ENCODE data around the gene PLEKHJ1.

PLEKHJ1 gene

DNA sequence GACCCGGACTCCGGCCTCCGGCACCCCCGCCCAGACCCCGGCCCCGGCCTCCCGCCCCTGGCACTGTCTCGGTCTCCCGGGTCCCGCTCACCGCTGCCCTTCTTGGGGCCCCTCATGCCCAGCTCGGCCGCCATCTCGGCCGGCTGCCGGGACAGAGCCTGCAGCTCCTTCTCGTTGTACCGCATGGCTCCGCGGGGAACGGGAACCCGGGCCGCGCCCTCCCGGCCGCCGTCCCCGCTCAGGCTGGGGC, 140 bp downstream of the PLEKHJ1 start:
- no peak for TF ChIP-seq CTBP1 (IDR thresholded peaks at IDR 0.05; ENCODE audit: borderline replicate concordance)
- TF ChIP-seq HDGF (IDR thresholded peaks at IDR 0.05; ENCODE audit: borderline replicate concordance), result no peak
- TF ChIP-seq LEF1 (IDR thresholded peaks at IDR 0.05; ENCODE audit: borderline replicate concordance), result no peak
- TF ChIP-seq L3MBTL2 (conservative IDR thresholded peaks at IDR 0.05), result no peak
- no peak for TF ChIP-seq TARDBP (IDR thresholded peaks at IDR 0.05)
- TF ChIP-seq ELF4 (IDR thresholded peaks at IDR 0.05), result no peak
- no peak for TF ChIP-seq ZNF384 (IDR thresholded peaks at IDR 0.05)
- no peak for TF ChIP-seq SUZ12 (IDR thresholded peaks at IDR 0.05)
- POLR2A ChIA-PET, result interaction anchor here (1.3 to 1.6 kb wide), 2 partner anchors 36 to 84 kb away, joined by 5 to 11 read pairs; partner anchors contain the start of gene AP3D1
- CTCF ChIA-PET, result interaction anchor here (0.6 to 2.9 kb wide), 5 partner anchors 39 to 148 kb away, joined by 3 to 12 read pairs (median 4); no protein-coding TSS in a partner anchor
- DNase-seq (ENCODE audit: extremely low spot score), result no peak

DNA sequence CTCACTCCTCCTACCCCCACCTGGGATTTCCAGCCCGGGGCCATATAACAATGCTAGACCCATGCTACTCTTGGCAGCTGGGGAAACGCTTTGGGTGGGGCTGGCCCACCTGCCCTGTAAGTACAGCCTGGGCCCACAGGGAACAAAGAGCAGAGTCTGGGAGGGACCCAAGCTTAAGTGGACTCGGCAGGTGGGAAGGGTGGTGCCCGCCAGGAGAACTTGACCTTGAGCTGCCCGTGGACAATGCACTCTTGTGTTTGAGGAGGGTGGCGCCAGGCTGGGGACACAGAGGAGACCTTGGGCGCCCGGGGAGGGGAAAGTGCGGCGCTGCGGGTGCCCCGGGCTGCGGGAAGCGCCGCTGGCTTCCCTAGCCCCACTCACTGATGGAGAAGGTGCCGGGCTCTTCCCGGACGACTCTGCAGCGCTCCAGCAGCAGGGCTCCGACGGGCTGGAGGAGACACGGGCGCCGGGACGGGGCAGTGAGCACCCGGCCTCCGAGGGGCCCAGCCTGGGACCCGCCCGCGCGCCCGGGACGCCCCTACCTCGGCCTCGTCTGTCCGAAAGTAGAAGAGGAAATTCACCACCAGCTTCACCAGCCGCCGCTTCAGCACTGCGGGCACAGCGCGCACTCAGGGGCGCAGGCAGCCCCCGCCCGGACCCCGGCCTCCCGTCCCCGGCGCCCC, 607 bp downstream of the PLEKHJ1 start:
- ChIA-PET CTCF (interaction anchor here (0.6 to 2.9 kb wide), 5 partner anchors 39 to 148 kb away, joined by 3 to 12 read pairs (median 4); no protein-coding TSS in a partner anchor), POLR2A (interaction anchor here (1.1 to 1.6 kb wide), 3 partner anchors 36 to 92 kb away, joined by 3 to 11 read pairs (median 5); partner anchors contain the start of gene AP3D1)
- DNase-seq (ENCODE audit: extremely low spot score), result no peak
- TF ChIP-seq SUZ12 (IDR thresholded peaks at IDR 0.05), result no peak
- no peak for TF ChIP-seq FOXK2 (IDR thresholded peaks at IDR 0.05)
- no peak for TF ChIP-seq ELF4 (IDR thresholded peaks at IDR 0.05)
- no peak for TF ChIP-seq NFRKB (IDR thresholded peaks at IDR 0.05)
- no peak for TF ChIP-seq SP1 (IDR thresholded peaks at IDR 0.05)
- TF ChIP-seq FOXA1 (IDR thresholded peaks at IDR 0.05), result no peak
- TF ChIP-seq ZNF384 (IDR thresholded peaks at IDR 0.05), result no peak
- no peak for TF ChIP-seq BHLHE40 (IDR thresholded peaks at IDR 0.05; ENCODE audit: borderline replicate concordance)
- no peak for TF ChIP-seq LEF1 (IDR thresholded peaks at IDR 0.05; ENCODE audit: borderline replicate concordance)
- no peak for TF ChIP-seq L3MBTL2 (conservative IDR thresholded peaks at IDR 0.05)
- no peak for TF ChIP-seq TARDBP (IDR thresholded peaks at IDR 0.05)
- TF ChIP-seq ARNT (IDR thresholded peaks at IDR 0.05), result no peak
- TF ChIP-seq FOXM1 (IDR thresholded peaks at IDR 0.05; ENCODE audit: borderline replicate concordance), result no peak

DNA sequence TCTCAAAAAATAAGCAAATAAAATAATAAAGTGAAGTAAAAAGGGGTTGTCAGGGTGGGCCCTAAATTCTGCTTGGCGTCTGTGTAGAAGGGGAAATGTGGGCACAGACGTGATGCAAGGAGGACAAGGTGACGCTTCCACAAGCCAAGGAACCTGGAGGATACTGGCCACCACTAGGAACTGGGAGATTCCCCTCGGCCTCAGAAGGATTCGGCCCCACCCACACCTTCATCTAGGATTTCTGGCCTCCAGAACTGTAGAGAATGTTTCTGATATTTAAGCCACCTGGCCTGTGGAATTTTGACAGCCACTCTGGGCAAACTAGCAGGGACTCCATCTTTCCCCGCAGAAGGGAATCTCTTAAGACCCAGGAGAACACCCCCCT, 1.1 kb downstream of the PLEKHJ1 start:
- no peak for DNase-seq (ENCODE audit: extremely low spot score)
- POLR2A ChIA-PET, result interaction anchor here (1.1 to 1.6 kb wide), 3 partner anchors 37 to 93 kb away, joined by 3 to 11 read pairs (median 5); partner anchors contain the start of gene AP3D1
- CTCF ChIA-PET, result interaction anchor here (2.9 kb wide), 1 partner anchor 79 kb away, joined by 12 read pairs; no protein-coding TSS in a partner anchor
- TF ChIP-seq, protein P1, sequence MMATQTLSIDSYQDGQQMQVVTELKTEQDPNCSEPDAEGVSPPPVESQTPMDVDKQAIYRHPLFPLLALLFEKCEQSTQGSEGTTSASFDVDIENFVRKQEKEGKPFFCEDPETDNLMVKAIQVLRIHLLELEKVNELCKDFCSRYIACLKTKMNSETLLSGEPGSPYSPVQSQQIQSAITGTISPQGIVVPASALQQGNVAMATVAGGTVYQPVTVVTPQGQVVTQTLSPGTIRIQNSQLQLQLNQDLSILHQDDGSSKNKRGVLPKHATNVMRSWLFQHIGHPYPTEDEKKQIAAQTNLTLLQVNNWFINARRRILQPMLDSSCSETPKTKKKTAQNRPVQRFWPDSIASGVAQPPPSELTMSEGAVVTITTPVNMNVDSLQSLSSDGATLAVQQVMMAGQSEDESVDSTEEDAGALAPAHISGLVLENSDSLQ (IDR thresholded peaks at IDR 0.05), result no peak
- no peak for TF ChIP-seq LEF1 (IDR thresholded peaks at IDR 0.05; ENCODE audit: borderline replicate concordance)
- no peak for TF ChIP-seq NFRKB (IDR thresholded peaks at IDR 0.05)
- no peak for TF ChIP-seq FOXK2 (IDR thresholded peaks at IDR 0.05)
- TF ChIP-seq L3MBTL2 (conservative IDR thresholded peaks at IDR 0.05), result no peak
- TF ChIP-seq TARDBP (IDR thresholded peaks at IDR 0.05), result no peak
- TF ChIP-seq ARNT (IDR thresholded peaks at IDR 0.05), result no peak
- TF ChIP-seq CTBP1 (IDR thresholded peaks at IDR 0.05; ENCODE audit: borderline replicate concordance), result no peak
- no peak for TF ChIP-seq FOXA1 (IDR thresholded peaks at IDR 0.05)
- no peak for TF ChIP-seq SP1 (IDR thresholded peaks at IDR 0.05)
- TF ChIP-seq BHLHE40 (IDR thresholded peaks at IDR 0.05; ENCODE audit: borderline replicate concordance), result no peak
- TF ChIP-seq ZNF384 (IDR thresholded peaks at IDR 0.05), result no peak
- TF ChIP-seq HDGF (IDR thresholded peaks at IDR 0.05; ENCODE audit: borderline replicate concordance), result no peak

DNA sequence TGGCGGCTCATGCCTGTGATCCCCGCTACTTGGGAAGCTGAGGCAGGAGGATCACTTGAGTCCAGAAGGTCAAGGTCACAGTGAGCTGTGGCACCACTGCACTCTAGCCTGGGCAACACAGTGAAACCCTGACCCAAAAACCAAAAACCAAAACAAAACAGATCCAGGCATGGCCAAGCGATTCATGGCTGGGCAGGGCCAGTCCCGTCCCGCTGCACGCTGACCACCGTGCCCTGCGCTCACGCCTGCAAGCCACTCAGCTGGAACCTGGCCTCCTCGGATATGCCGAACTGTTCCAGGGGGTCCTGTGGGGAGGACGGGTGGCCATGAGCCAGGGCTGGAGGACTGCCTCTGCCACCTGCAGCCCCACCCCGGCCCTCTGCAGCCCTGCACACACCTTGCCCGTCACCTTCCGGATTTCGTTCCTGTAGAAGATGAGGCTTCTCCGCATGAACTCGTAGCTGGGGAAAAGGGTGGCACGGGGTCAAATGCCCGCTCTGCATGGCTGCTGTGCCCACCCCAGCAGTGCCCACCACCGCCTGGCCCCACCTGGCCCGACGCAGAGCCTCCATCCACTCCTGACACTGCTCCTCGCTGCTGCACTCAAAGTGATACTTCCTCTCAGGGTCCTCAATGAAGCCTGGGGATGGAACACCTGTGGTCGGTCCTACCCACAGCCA, 2.4 kb downstream of the PLEKHJ1 start:
- ChIA-PET CTCF (interaction anchor here (2.9 kb wide), 1 partner anchor 78 kb away, joined by 12 read pairs; no protein-coding TSS in a partner anchor), POLR2A (interaction anchor here (0.9 kb wide), 1 partner anchor 18 kb away, joined by 4 read pairs; no protein-coding TSS in a partner anchor)
- no peak for DNase-seq (ENCODE audit: extremely low spot score)
- no peak for TF ChIP-seq FOXA1 (IDR thresholded peaks at IDR 0.05)
- no peak for TF ChIP-seq SP1 (IDR thresholded peaks at IDR 0.05)
- no peak for TF ChIP-seq TARDBP (IDR thresholded peaks at IDR 0.05)
- no peak for TF ChIP-seq L3MBTL2 (conservative IDR thresholded peaks at IDR 0.05)
- no peak for TF ChIP-seq FOXM1 (IDR thresholded peaks at IDR 0.05; ENCODE audit: borderline replicate concordance)
- TF ChIP-seq, protein P1 (IDR thresholded peaks at IDR 0.05), result no peak
- TF ChIP-seq NFRKB (IDR thresholded peaks at IDR 0.05), result no peak
- no peak for TF ChIP-seq ARNT (IDR thresholded peaks at IDR 0.05)
- no peak for TF ChIP-seq LEF1 (IDR thresholded peaks at IDR 0.05; ENCODE audit: borderline replicate concordance)
- TF ChIP-seq ELF4 (IDR thresholded peaks at IDR 0.05), result no peak
- no peak for TF ChIP-seq ZNF384 (IDR thresholded peaks at IDR 0.05)
- TF ChIP-seq CTBP1 (IDR thresholded peaks at IDR 0.05; ENCODE audit: borderline replicate concordance), result no peak
- TF ChIP-seq SUZ12 (IDR thresholded peaks at IDR 0.05), result no peak
- no peak for TF ChIP-seq HDGF (IDR thresholded peaks at IDR 0.05; ENCODE audit: borderline replicate concordance)
- TF ChIP-seq FOXK2 (IDR thresholded peaks at IDR 0.05), result no peak
- no peak for TF ChIP-seq BHLHE40 (IDR thresholded peaks at IDR 0.05; ENCODE audit: borderline replicate concordance)

DNA sequence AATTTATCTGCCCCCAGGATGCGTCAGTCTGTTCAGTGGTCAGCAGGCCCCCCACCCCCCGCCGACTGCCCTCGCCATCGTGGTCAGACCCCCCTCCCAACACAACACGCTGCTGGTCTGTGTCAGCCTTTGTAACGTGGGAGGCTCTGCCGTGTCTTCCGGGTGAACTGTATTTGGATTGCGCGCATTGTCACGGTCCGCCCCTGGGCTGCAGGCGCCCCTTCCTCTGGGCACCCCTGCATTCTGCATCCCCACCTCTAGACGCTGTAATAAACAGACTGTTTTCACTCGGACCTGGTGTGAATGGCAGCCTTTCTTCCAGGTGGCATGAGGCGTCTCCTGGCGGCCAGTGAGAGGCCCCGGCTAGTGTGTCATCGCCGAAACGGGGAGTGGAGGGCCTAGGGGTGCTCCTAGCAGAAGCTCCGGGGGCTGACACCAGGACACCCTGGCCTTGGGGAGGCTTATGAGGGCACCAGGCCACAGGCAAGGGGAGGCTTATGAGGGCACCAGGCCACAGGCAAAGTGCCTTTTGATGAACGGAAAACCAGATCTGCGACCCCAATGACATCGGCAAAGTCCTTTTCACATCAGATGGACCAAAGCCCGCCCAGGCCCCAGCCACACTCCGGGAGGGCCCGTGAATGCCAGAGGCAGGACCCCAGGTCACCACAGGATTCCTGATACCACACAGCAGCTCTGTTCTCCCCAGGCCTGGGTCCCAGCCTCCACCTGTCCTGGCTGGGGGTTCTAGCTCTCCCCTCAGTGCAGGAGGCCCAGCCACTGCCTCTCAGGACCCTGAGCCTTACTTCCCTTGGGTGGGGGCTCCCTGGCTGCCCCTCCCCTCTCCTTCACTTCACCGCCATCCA, 3.6 kb downstream of the PLEKHJ1 start:
- TF ChIP-seq ZNF384 (IDR thresholded peaks at IDR 0.05), result no peak
- TF ChIP-seq HDGF (IDR thresholded peaks at IDR 0.05; ENCODE audit: borderline replicate concordance), result no peak
- TF ChIP-seq CTBP1 (IDR thresholded peaks at IDR 0.05; ENCODE audit: borderline replicate concordance), result no peak
- TF ChIP-seq FOXK2 (IDR thresholded peaks at IDR 0.05), result no peak
- TF ChIP-seq, protein P1 (IDR thresholded peaks at IDR 0.05), result no peak
- no peak for TF ChIP-seq TARDBP (IDR thresholded peaks at IDR 0.05)
- TF ChIP-seq SP1 (IDR thresholded peaks at IDR 0.05), result no peak
- no peak for TF ChIP-seq ARNT (IDR thresholded peaks at IDR 0.05)
- TF ChIP-seq ELF4 (IDR thresholded peaks at IDR 0.05), result no peak
- no peak for TF ChIP-seq FOXM1 (IDR thresholded peaks at IDR 0.05; ENCODE audit: borderline replicate concordance)
- TF ChIP-seq FOXA1 (IDR thresholded peaks at IDR 0.05), result no peak
- TF ChIP-seq L3MBTL2 (conservative IDR thresholded peaks at IDR 0.05), result no peak
- ChIA-PET CTCF (no interaction called here), POLR2A (interaction anchor here (0.9 kb wide), 1 partner anchor 16 kb away, joined by 4 read pairs; no protein-coding TSS in a partner anchor)
- DNase-seq (ENCODE audit: extremely low spot score), result no peak
